Endometrial microvascular endothelial cells (primary cell): Measurements from ENCODE around the gene SOX10. TPM values are rescaled to one million over a fixed set of nuclear protein-coding genes. Genes with fewer than 3 reads are reported as not detected.

Experiments
- in situ Hi-C: cut with HindIII; loops from 2 replicates; pipeline ENCODE4 v1.10.0; 2017; ENCODE audit warnings: low sequenced_read_pairs, low pct_unique_long_range_greater_than_20kb; ENCODE audit errors: inconsistent ontology term
- total RNA-seq: library from RNA; depleted of rRNA; stranded (reverse); fragments of >200 nt; gene quantifications from one replicate; pipeline ENCODE4 v1.2.3, GENCODE V29; 2015; ENCODE audit errors: inconsistent ontology term

Gene SOX10
- total RNA-seq, 1 donor from 2014 or later, result not detected

- in situ Hi-C loops, result no loop called here
Measured at GRCh38 chr22:37943825-37944198, 40.5 kb downstream of the SOX10 start.

DNA sequence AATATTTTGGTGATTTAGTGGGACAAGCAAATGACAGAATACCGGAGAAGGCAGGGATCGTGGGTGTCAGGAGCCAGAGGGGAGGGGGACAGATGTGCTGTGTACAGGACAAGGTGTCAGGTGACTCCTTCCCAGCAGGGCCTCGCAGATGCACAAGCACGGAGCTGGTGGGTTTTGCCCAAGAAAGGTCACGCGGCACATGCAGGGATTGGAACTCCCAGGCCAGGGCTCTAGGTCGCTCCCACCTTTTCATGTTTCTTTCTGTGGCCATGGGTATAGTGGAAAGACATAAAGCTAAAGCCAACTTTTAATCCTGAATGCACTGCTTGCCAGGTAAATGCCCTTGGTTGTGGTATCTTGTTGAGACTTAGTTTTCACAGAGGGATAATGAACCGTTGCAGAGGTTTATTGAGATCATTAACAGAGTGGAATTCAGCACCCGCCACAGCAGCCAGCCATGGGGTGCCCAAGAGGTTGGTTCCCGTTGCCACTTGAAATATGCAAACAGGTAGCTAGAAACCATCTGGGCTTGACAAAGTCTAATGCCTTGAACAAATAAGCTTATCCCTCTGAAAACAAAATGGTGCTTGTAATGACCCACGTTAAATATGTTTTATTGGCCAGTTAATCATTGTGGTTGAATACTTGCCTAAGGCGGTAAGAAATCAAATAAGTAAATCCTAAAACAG, 41.1 kb downstream of the SOX10 start:
- in situ Hi-C loops, result no loop called here

GRCh38 chr22:37942133-37942532, 42.2 kb downstream of the SOX10 start:
- in situ Hi-C loops, result no loop called here

- in situ Hi-C loops, result no loop called here
Measured at GRCh38 chr22:37940698-37941376, 43.5 kb downstream of the SOX10 start.

DNA sequence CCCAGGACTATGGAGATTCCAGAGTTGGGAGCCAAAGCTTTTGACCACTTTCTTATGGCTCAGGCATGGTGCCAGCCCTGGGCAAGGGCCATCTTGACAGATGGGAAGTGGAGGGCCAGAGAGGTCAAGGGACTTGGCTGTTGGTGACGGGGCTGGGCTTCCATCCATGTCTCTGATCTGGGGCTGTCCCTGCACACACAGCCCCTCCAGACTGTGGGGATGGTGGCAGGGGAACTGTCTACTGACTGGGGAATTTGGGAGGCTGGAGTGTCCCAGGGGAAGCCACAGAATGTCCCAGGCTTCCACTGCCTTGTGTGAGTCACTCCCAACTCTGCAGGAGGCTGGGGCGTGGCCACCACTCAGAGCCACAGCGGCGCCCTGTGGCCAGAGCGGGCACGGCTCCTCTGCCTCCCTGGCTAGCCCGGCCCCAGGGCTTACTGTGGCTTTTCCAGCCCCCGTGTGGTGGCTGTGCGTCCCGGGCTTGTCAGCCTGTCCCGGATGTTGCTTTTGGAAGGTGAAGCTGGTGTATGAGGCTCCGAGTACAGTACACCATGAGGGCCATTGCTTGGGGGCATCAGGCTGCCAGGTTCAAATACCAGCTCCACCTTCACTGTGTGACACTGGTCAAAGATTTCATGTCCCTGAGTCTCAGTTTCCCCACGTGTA, 50.5 kb downstream of the SOX10 start:
- in situ Hi-C loops, result no loop called here

DNA sequence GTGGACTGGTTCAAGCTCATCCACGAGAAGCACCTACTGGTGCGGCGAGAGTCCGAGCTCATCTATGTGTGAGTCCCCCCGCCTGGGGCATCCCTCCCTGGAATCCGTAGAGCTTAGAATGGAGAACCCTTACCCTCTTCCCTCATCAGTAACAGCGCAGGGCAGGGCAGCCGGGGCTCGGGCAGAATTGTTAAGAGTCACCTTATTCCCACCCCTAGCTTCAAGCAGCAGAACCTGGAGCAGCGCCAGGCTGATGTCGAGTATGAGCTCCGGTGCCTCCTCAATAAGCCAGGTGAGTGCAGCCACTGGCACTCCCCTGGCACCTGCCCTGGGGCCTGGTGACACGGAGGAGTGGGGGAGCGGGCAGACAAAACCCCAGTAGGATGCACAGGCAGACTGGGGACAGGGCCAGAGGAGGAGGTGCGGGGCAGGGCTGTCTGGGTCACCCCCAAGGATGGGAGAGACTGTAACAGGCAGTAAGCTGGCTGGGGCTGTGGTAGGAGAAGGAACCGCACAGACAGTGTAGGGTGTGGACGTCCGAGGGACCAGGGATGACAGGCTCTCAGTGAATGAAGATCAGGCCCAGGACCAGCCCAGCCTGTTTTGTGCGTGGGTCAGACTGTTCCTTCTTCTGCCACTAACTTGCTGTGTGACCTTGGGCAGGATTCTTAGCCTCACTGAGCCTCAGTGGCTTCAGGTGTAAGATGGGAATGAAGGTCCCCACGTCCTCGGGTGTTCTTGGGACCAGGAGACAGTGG, 51.4 kb downstream of the SOX10 start:
- in situ Hi-C loops, result no loop called here

DNA sequence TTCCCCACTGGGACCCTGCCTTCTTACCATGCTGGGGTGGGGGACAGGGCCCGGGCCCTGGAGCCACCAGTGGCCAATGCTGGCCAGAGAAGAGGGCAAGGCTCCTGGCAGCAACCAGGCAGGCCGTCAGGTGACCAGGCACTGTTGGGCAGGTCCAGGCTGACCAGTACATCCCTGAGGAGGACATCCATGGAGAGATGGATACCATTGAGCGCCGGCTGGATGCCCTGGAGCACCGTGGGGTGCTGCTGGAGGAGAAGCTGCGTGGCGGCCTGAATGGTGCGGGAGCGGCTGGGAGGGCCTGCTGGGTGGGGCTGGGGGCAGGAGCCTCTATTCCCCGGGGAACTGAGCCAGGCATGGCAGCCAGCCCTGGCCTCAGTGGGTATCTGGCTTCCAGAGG, 52.0 kb downstream of the SOX10 start:
- in situ Hi-C loops, result no loop called here

DNA sequence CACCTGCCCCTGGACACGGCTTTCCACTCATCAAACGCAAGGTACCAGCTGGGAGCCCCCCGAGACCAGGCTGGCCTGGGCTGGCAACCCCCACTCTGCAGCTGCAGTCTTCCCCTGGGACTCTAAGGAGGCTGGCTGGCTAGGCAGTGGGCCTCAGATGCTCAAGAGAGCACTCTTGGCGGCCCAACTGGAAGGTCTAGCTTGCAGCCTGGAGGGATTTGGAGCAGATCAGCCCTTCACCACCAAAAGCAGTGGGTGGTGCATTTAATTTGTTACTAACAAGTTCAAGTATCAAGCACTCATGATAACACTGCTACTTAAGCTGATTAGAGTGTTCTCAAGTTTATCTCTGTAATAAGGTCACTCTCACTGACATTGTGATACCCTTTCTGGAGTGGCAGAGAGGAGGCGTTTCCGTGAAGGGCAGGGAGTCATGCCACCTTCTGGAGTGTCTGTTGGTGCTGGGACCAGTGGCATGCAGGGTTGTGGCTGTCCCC, 52.4 kb downstream of the SOX10 start:
- in situ Hi-C loops, result no loop called here

- in situ Hi-C loops, result no loop called here
Measured at GRCh38 chr22:37930952-37931440, 53.4 kb downstream of the SOX10 start.

DNA sequence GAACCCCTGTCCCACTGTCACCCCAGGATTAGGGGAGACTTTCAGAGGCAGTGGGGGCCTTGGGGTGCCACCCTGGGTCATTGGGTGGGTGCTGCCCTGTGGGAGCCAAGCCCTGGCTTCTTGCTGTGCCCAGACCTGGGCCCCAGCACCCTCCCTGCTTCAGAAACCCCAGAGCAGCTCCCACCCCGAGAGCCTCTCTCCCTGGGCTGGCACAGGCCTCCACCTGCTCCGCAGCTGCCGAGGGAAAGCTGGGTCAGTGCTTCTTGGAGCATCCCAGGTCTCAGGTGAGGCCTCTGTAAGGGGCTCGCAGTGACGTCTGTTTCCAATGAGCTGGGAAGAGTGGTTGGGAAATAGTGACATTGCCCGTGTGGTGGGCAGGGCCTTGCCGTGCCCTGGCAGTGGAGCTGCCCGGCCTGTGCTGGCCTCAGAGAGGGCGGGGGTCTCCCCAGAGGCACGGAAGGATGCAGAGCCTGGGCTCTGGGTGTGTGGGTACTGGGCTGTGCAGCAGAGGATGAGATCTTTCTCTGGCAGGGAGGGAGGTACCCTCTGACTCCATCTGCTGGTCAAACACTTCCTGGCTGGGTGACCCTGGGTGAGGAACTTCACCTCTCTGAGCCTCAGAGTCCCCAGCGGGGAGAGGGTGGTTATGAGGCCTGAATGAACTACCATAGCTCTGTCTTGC, 53.9 kb downstream of the SOX10 start:
- in situ Hi-C loops, result no loop called here

GRCh38 chr22:37929390-37929789, 55.0 kb downstream of the SOX10 start:
- in situ Hi-C loops, result no loop called here

GRCh38 chr22:37927637-37927936, 56.8 kb downstream of the SOX10 start:
- in situ Hi-C loops, result no loop called here

GRCh38 chr22:37926771-37927636, 57.4 kb downstream of the SOX10 start:
- in situ Hi-C loops, result no loop called here

- in situ Hi-C loops, result no loop called here
Measured at GRCh38 chr22:37926358-37926757, 58.0 kb downstream of the SOX10 start.

DNA sequence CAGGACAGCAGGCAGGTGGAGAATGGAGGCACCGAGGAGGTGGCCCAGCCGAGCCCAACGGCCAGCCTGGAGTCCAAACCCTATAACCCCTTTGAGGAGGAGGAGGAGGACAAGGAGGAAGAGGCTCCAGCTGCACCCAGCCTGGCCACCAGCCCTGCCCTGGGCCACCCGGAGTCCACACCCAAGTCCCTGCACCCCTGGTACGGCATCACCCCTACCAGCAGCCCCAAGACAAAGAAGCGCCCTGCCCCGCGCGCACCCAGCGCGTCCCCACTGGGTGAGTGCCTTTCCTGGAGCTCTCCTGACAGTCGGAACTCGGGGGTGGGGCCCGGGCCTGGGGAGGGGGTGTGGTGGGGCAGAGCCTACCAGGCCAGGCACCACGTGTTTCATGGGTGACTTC, 58.6 kb downstream of the SOX10 start:
- in situ Hi-C loops, result no loop called here

GRCh38 chr22:37925330-37925729, 59.0 kb downstream of the SOX10 start:
- in situ Hi-C loops, result no loop called here

GRCh38 chr22:37924386-37925065, 59.8 kb downstream of the SOX10 start:
- in situ Hi-C loops, result no loop called here
